IMR-90 (cell line): Measurements from ENCODE around the gene SIRT7. TPM values are rescaled to one million over a fixed set of nuclear protein-coding genes. Genes with fewer than 3 reads are reported as not detected.

ENCODE experiments used
- ATAC-seq: fragments of 200-7000 bp; cut with Tn5 transposase; 2 replicates; pipeline ENCODE4 v1.9.1; 2020; ENCODE audit warnings: low read depth, mild to moderate bottlenecking, moderate library complexity
- BruUV-seq: library from RNA; stranded (reverse); fragments of 400-500 nt; replicated peaks from 2 replicates; lab custom pipeline; 2021; lab: Mats Ljungman, UMichigan
- CTCF ChIA-PET: fragments of 300-600 bp; formaldehyde crosslinking; extraction: SDS; loops from one replicate; lab custom pipeline; 2021; ENCODE audit warnings: antibody characterized with exemption; lab: Yijun Ruan, JAX
- POLR2A ChIA-PET: fragments of 300-600 bp; sonication (Branson Sonifier 250); formaldehyde crosslinking; loops from one replicate; lab custom pipeline; 2022; ENCODE audit warnings: antibody characterized with exemption; ENCODE audit not compliant: unreplicated experiment; lab: Charles Lee
- DNase-seq: peaks from one replicate; pipeline ENCODE4 v3.0.0; 2013
- H2AFZ ChIP-seq: replicated peaks from 2 replicates; pipeline ENCODE3; 2013; ENCODE audit warnings: low read length, mild to moderate bottlenecking; ENCODE audit not compliant: poor library complexity
- H2AK5ac ChIP-seq: 2 replicates; pipeline ENCODE4 v1.6.1; 2013; ENCODE audit warnings: low read depth, low read length, inconsistent platforms
- H2AK9ac ChIP-seq: replicated peaks from 2 replicates; pipeline ENCODE3; 2013; ENCODE audit warnings: mild to moderate bottlenecking, low read depth, low read length, moderate library complexity; ENCODE audit not compliant: poor library complexity
- H2BK120ac ChIP-seq: 2 replicates; pipeline ENCODE4 v1.6.1; 2013; ENCODE audit warnings: low read depth, low read length, inconsistent platforms
- H2BK15ac ChIP-seq: 3 replicates; pipeline ENCODE4 v1.6.1; 2013; ENCODE audit warnings: low read depth, low read length, inconsistent platforms
- H2BK20ac ChIP-seq: 2 replicates; pipeline ENCODE4 v1.6.1; 2013; ENCODE audit warnings: low read depth, mild to moderate bottlenecking, inconsistent platforms, low read length, moderate library complexity
- H2BK5ac ChIP-seq: 2 replicates; pipeline ENCODE4 v1.6.1; 2013; ENCODE audit warnings: mild to moderate bottlenecking, low read depth, low read length, inconsistent platforms; ENCODE audit not compliant: poor library complexity, severe bottlenecking
- H3K14ac ChIP-seq: replicated peaks from 2 replicates; pipeline ENCODE4 v1.6.1; 2013; ENCODE audit warnings: low read depth, low read length, inconsistent platforms
- H3K18ac ChIP-seq: 2 replicates; pipeline ENCODE4 v1.6.1; 2013; ENCODE audit warnings: low read depth, low read length, control low read depth
- H3K23ac ChIP-seq: 2 replicates; pipeline ENCODE4 v1.6.1; 2013; ENCODE audit warnings: low read depth, low read length, inconsistent platforms
- H3K27ac ChIP-seq: 2 replicates; pipeline ENCODE4 v1.5.1; 2013; ENCODE audit warnings: mild to moderate bottlenecking, control low read depth, low read length; ENCODE audit not compliant: insufficient read depth
- H3K27me3 ChIP-seq: 2 replicates; pipeline ENCODE4 v1.6.1; 2013; ENCODE audit warnings: low read length; ENCODE audit not compliant: control insufficient read depth, insufficient read depth
- H3K36me3 ChIP-seq: 2 replicates; pipeline ENCODE4 v1.6.1; 2013; ENCODE audit warnings: low read length, mixed read lengths; ENCODE audit not compliant: control insufficient read depth, insufficient read depth
- H3K4ac ChIP-seq: 2 replicates; pipeline ENCODE4 v1.6.1; 2013; ENCODE audit warnings: low read depth, low read length, inconsistent platforms
- H3K4me1 ChIP-seq: 2 replicates; pipeline ENCODE4 v1.6.1; 2013; ENCODE audit warnings: low read length, mixed read lengths; ENCODE audit not compliant: control insufficient read depth, insufficient read depth
- H3K4me2 ChIP-seq: 2 replicates; pipeline ENCODE4 v1.6.1; 2013; ENCODE audit warnings: low read depth, mild to moderate bottlenecking, control low read depth, low read length, moderate library complexity
- H3K4me3 ChIP-seq: 2 replicates; pipeline ENCODE4 v1.5.1; 2013; ENCODE audit warnings: low read depth, mild to moderate bottlenecking, control low read depth, low read length, moderate library complexity; ENCODE audit not compliant: insufficient read depth
- H3K56ac ChIP-seq: 2 replicates; pipeline ENCODE4 v1.6.1; 2013; ENCODE audit warnings: low read length, inconsistent platforms; ENCODE audit not compliant: insufficient read depth; ENCODE audit errors: extremely low read depth
- H3K79me1 ChIP-seq, 2 experiments: 2 replicates each; pipeline ENCODE4 v1.6.1; 2013; ENCODE audit warnings: low read length in 2 of 2, inconsistent platforms in 1 of 2, low read depth in 1 of 2
- H3K9ac ChIP-seq: 2 replicates; pipeline ENCODE4 v1.6.1; 2013; ENCODE audit warnings: low read depth, low read length, control low read depth
- H3K9me1 ChIP-seq: 2 replicates; pipeline ENCODE4 v1.6.1; 2013; ENCODE audit warnings: low read length, inconsistent platforms; ENCODE audit not compliant: insufficient read depth
- H3K9me3 ChIP-seq: 2 replicates; pipeline ENCODE4 v1.6.1; 2013; ENCODE audit warnings: low read length; ENCODE audit not compliant: control insufficient read depth, insufficient read depth
- H4K20me1 ChIP-seq: 2 replicates; pipeline ENCODE4 v1.6.1; 2013; ENCODE audit warnings: low read length, inconsistent platforms; ENCODE audit not compliant: insufficient read depth
- H4K5ac ChIP-seq: 2 replicates; pipeline ENCODE4 v1.6.1; 2013; ENCODE audit warnings: mild to moderate bottlenecking, low read depth, low read length, control low read depth
- H4K8ac ChIP-seq, 2 experiments: 2 replicates each; pipeline ENCODE4 v1.6.1; 2013; ENCODE audit warnings: low read depth in 2 of 2, low read length in 2 of 2, control low read depth in 1 of 2, inconsistent platforms in 1 of 2
- H4K91ac ChIP-seq: 2 replicates; pipeline ENCODE4 v1.6.1; 2013; ENCODE audit warnings: low read depth, low read length, inconsistent platforms; ENCODE audit not compliant: insufficient read depth
- BHLHE40 ChIP-seq: fragments of 150-350 bp; IDR thresholded peaks from 2 replicates; pipeline ENCODE4 v1.6.1; 2016; ENCODE audit warnings: mild to moderate bottlenecking, low read depth, low read length
- CEBPB ChIP-seq: IDR thresholded peaks from 2 replicates; pipeline ENCODE4 v1.6.1; 2012; ENCODE audit warnings: low read depth, low read length, improper control_type of control experiment
- CHD1 ChIP-seq: IDR thresholded peaks from 2 replicates; pipeline ENCODE4 v1.6.1; 2012; ENCODE audit warnings: low read depth, low read length, improper control_type of control experiment
- FOS ChIP-seq: fragments of 150-350 bp; IDR thresholded peaks from 2 replicates; pipeline ENCODE4 v1.6.1; 2016; ENCODE audit warnings: low read depth, low read length
- MAFK ChIP-seq: IDR thresholded peaks from 2 replicates; pipeline ENCODE4 v1.6.1; 2012; ENCODE audit warnings: low read depth, low read length, improper control_type of control experiment
- MAZ ChIP-seq: IDR thresholded peaks from 2 replicates; pipeline ENCODE4 v1.6.1; 2012; ENCODE audit warnings: low read depth, mild to moderate bottlenecking, low read length, improper control_type of control experiment, moderate library complexity, borderline replicate concordance
- NFE2L2 ChIP-seq: fragments of 150-350 bp; IDR thresholded peaks from 2 replicates; pipeline ENCODE4 v1.6.1; 2016; ENCODE audit warnings: low read depth, mild to moderate bottlenecking, low read length
- RAD21 ChIP-seq: IDR thresholded peaks from 2 replicates; pipeline ENCODE4 v1.6.1; 2012; ENCODE audit warnings: low read length, improper control_type of control experiment
- RCOR1 ChIP-seq: IDR thresholded peaks from 2 replicates; pipeline ENCODE4 v1.6.1; 2012; ENCODE audit warnings: mild to moderate bottlenecking, low read length, improper control_type of control experiment; ENCODE audit not compliant: insufficient replicate concordance
- RFX5 ChIP-seq: IDR thresholded peaks from 2 replicates; pipeline ENCODE4 v1.8.0; 2012; ENCODE audit warnings: low read depth, mild to moderate bottlenecking, low read length, moderate library complexity
- SMC3 ChIP-seq: fragments of 150-350 bp; IDR thresholded peaks from 2 replicates; pipeline ENCODE4 v1.6.1; 2016; ENCODE audit warnings: low read depth, mild to moderate bottlenecking, antibody characterized with exemption, low read length, moderate library complexity
- USF2 ChIP-seq: fragments of 150-350 bp; IDR thresholded peaks from 2 replicates; pipeline ENCODE4 v1.6.1; 2017; ENCODE audit warnings: mild to moderate bottlenecking, antibody characterized with exemption, low read length, low read depth
- WGBS, 2 experiments: methylation state at CpG; one replicate each; pipeline versions ENCODE4 v1.1.5 to v1.1.7; 2013; ENCODE audit warnings: missing lambda C conversion rate in 2 of 2; ENCODE audit not compliant: insufficient read length in 1 of 2; ENCODE audit errors: extremely low coverage in 2 of 2; 5-methylcytosine and 5-hydroxymethylcytosine counted together
- dilution Hi-C: fragments of 300-500 bp; cut with HindIII; formaldehyde crosslinking; loops from one replicate; pipeline ENCODE4 v1.14.3; 2018; ENCODE audit warnings: low sequenced_read_pairs; ENCODE audit not compliant: unreplicated experiment
- in situ Hi-C: fragments of 300-500 bp; cut with MboI; formaldehyde crosslinking; loops from 3 replicates; pipeline ENCODE4 v1.14.3; 2019; ENCODE audit warnings: low sequenced_read_pairs, inconsistent platforms, mixed read lengths
- intact Hi-C: fragments of 100-400 bp; cut with micrococcal nuclease; formaldehyde crosslinking; loops from 2 replicates; pipeline ENCODE4 v1.10.0; 2022
- polyA plus RNA-seq, 3 experiments: library from polyadenylated mRNA; depleted of rRNA; stranded (reverse); fragments of >200 nt; gene quantifications; 2 replicates each; pipeline ENCODE4 v1.2.3, GENCODE V29; 2012; ENCODE audit warnings: low replicate concordance in 1 of 3
- total RNA-seq: library from RNA; depleted of rRNA; stranded (reverse); fragments of >200 nt; gene quantifications from 2 replicates; pipeline ENCODE4 v1.2.3, GENCODE V29; 2012
- TF ChIP-seq, protein P1 (sequence below): fragments of 150-350 bp; IDR thresholded peaks from 2 replicates; pipeline ENCODE4 v1.6.1; 2016; ENCODE audit warnings: low read depth, mild to moderate bottlenecking, low read length, moderate library complexity, borderline replicate concordance
- TF ChIP-seq, protein P2 (sequence below): conservative IDR thresholded peaks from 2 replicates; pipeline ENCODE4 v1.5.1; 2012; ENCODE audit warnings: mild to moderate bottlenecking, low read depth, low read length, improper control_type of control experiment

The SIRT7 gene
- total and polyA plus RNA-seq, 2 of the 4 experiments (the other 2 are of a cell fraction): 14.5 to 19.8 TPM

- H3K9me3 ChIP-seq: no peaks in the 10 kb centered on the region
- peaks cover 47% of the 10 kb centered on the region for H4K20me1 ChIP-seq
- H3K14ac ChIP-seq: peak overlapping the region; percentile 64
- ChIA-PET POLR2A (no interaction called here), CTCF (no interaction called here)
- H4K5ac ChIP-seq: 0 out of 2 replicates have a peak overlapping the region, but pooled peaks have one; percentile 21
- H3K4ac ChIP-seq: peak overlapping the region; percentile 92
- H2BK20ac ChIP-seq: no peak overlapping the region
- H2BK5ac ChIP-seq: peak overlapping the region; percentile 71
- H4K8ac ChIP-seq: peak overlapping the region in 1 of 2 experiments; percentile 73; a peak in 2 of 4 replicates
- in situ Hi-C loops (no loop called here), intact Hi-C loops (no loop called here), dilution Hi-C loops (no loop called here)
- peak overlapping the region; percentile 99 for H2AK9ac ChIP-seq
- peak; percentile 79 for DNase-seq
- H2BK120ac ChIP-seq: peak overlapping the region; percentile 37; the same call in 1 of the 2 replicates
- no peak overlapping the region; the same call in 1 of the 2 replicates for H3K18ac ChIP-seq
- H2AFZ ChIP-seq: peak overlapping the region; percentile 71
- peak overlapping the region; percentile 89 for H3K23ac ChIP-seq
- H3K79me1 ChIP-seq: peaks cover 17 to 53% of the 10 kb centered on the region in 2 experiments; a peak in 3 of 4 replicates
- peak overlapping the region; percentile 65 for H3K4me3 ChIP-seq
- peaks cover 9% of the 10 kb centered on the region; the same call in 1 of the 2 replicates for H3K36me3 ChIP-seq
- peak overlapping the region; percentile 77 for H4K91ac ChIP-seq
- H2AK5ac ChIP-seq: peak overlapping the region; percentile 97
- H3K9me1 ChIP-seq: peaks cover 17% of the 10 kb centered on the region
- BruUV-seq: no TSS peak
- peak; percentile 69 for ATAC-seq
- H3K27me3 ChIP-seq: no peaks in the 10 kb centered on the region
- peak overlapping the region; percentile 79 for H3K27ac ChIP-seq
- peak overlapping the region; percentile 89 for H3K4me2 ChIP-seq
- WGBS, 2 experiments: 0% methylated on average over 11 of the region's 46 CpGs; no CpG with 5 or more reads in 1 of the 2 experiments
- peak overlapping the region; percentile 41; the same call in 1 of the 2 replicates for H3K56ac ChIP-seq
- peak overlapping the region; percentile 66 for H3K9ac ChIP-seq
- no peak overlapping the region; the same call in 2 of the 3 replicates for H2BK15ac ChIP-seq
- H3K4me1 ChIP-seq: peaks cover 34% of the 10 kb centered on the region
- no peak for TF ChIP-seq RCOR1
- TF ChIP-seq, protein P1, sequence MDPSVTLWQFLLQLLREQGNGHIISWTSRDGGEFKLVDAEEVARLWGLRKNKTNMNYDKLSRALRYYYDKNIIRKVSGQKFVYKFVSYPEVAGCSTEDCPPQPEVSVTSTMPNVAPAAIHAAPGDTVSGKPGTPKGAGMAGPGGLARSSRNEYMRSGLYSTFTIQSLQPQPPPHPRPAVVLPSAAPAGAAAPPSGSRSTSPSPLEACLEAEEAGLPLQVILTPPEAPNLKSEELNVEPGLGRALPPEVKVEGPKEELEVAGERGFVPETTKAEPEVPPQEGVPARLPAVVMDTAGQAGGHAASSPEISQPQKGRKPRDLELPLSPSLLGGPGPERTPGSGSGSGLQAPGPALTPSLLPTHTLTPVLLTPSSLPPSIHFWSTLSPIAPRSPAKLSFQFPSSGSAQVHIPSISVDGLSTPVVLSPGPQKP: no peak
- TF ChIP-seq NFE2L2: peak; percentile 83
- TF ChIP-seq, protein P2, sequence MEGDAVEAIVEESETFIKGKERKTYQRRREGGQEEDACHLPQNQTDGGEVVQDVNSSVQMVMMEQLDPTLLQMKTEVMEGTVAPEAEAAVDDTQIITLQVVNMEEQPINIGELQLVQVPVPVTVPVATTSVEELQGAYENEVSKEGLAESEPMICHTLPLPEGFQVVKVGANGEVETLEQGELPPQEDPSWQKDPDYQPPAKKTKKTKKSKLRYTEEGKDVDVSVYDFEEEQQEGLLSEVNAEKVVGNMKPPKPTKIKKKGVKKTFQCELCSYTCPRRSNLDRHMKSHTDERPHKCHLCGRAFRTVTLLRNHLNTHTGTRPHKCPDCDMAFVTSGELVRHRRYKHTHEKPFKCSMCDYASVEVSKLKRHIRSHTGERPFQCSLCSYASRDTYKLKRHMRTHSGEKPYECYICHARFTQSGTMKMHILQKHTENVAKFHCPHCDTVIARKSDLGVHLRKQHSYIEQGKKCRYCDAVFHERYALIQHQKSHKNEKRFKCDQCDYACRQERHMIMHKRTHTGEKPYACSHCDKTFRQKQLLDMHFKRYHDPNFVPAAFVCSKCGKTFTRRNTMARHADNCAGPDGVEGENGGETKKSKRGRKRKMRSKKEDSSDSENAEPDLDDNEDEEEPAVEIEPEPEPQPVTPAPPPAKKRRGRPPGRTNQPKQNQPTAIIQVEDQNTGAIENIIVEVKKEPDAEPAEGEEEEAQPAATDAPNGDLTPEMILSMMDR: no peak
- peak; percentile 13; the same call in 1 of the 2 replicates for TF ChIP-seq MAZ
- TF ChIP-seq USF2: no peak
- TF ChIP-seq MAFK: peak; percentile 86
- no peak for TF ChIP-seq RFX5
- no peak for TF ChIP-seq SMC3
- peak; percentile 72 for TF ChIP-seq FOS
- no peak for TF ChIP-seq RAD21
- peak; percentile 84 for TF ChIP-seq BHLHE40
- TF ChIP-seq CEBPB: no peak
- TF ChIP-seq CHD1: peak; percentile 48; the same call in 1 of the 2 replicates
Observed at GRCh38 chr17:81926451-81927151, 8.6 kb upstream of the SIRT7 start.
